HuH-7 (cell line): ENCODE data around the gene LRRC37A3.
"Not testable (repeated sequence)": the region's sequence is repeated elsewhere in the genome, so short reads cannot be mapped to it uniquely, and the experiment has no call there.

Experiments used
- DNase-seq: peaks from one replicate; pipeline ENCODE4 v3.0.0; 2011; ENCODE audit warnings: low spot score

The LRRC37A3 gene

DNA sequence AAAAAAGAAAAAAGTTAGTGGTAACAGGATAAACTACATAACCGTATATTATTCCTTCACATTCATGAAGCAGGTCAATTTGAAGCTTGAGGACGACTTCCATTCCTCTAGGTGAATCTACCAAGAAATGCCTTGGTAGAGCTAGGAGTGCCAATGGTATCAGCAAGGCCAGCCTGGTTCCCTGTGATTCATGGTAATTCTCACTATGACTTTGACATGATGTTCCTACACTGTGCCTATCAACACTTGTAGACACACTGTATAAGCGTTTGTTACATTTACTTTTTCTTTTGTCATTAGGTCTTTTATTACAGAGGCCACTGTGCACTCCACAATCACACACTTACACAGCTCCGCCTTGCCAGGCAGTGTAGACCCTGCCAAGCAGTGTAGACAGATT, 7.2 kb upstream of the LRRC37A3 start:
- DNase-seq = not testable (repeated sequence)

DNA sequence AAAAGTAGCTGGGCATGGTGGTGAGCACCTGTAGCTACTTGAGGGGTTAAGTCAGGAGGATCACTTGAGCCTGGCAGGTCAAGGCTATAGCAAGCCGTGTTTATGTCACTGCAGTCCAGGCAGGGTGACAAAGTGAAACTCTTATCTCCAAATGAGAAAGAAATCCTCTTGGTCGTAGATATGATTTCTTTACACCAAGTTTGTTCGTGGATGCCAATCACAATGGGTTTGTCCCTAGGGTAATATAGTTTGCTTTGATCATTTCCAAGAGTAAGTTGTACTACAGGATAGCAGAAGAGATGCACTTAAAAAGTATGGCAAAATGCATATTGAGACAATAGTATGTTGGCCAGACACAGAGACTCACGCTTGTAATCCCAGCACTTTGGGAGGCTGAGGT, 6.0 kb upstream of the LRRC37A3 start:
- not testable (repeated sequence) for DNase-seq

DNA sequence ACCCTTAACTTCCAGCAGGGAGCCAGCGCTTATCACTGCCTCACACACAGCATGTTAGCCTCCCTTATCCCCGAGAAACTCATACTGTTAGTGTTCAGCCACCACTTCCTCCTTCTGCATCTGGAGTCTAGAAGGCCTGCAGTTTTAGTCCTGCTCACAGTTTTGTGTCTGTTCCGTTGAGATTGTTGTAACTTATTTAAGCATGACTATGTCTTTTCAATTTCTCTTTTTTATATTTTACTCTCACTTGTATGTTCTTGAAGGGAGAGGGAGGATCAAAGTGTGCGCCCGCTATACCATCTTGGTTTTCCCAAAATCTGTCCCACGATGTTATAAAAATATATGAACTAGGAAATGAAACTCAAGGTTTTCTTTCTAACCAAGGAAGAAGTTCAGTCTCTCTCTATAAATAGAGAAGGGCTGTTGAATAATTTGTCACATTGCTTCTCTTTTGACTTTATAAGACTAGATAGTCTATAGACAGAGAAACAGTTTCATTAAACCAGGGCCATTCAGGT, 3.8 kb upstream of the LRRC37A3 start:
- DNase-seq = not testable (repeated sequence)

DNA sequence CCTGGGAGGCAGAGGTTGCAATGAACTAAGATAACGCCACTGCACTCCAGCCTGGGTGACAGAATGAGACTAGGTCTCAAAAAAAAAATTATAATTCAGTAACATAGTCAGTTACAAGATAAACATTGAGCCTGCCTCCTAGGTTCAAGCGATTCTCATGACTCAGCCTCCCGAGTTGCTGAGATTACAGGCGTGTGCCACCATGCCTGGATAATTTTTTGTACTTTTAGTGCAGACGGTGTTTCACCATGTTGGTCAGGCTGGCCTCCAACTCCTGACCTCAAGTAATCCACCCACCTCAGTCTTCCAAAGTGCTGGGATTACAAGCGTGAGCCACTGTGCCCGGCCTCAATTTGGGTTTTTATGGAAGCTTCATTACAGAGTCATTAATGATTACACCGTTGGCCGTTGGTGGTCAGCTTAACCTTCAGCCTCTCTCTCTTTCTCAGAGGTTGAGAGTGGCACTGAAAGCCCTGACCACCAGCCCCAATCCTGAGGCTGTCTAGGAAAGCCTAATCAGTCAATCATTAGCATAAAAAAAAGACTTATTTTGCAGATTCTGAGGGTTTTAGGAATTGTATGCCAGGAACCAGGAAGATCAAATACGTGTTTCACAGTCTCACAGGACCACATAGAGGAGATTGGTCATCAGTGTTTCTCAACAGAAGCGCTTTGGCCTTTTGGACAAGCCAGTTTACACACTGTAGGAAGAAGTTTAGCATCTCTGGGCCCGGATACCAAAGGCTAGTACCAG, 1.3 kb upstream of the LRRC37A3 start:
- DNase-seq = no peak

DNA sequence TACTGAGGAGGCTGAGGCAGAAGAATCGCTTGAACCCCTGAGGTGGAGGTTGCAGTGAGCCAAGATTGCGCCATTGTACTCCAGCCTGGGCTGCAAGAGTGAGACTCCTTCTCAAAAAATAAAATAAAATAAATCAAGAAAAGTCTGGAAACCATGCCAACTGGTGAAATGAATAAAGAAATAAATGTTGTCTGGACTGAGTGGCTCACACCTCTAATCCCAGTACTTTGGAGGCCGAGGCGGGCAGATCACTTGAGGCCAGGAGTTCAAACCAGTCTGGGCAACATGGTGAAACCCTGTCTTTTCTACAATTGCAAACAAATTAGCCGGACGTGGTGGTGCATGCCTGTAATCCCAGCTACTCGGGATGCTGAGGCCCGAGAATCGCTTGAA, 744 bp upstream of the LRRC37A3 start:
- no peak for DNase-seq

DNA sequence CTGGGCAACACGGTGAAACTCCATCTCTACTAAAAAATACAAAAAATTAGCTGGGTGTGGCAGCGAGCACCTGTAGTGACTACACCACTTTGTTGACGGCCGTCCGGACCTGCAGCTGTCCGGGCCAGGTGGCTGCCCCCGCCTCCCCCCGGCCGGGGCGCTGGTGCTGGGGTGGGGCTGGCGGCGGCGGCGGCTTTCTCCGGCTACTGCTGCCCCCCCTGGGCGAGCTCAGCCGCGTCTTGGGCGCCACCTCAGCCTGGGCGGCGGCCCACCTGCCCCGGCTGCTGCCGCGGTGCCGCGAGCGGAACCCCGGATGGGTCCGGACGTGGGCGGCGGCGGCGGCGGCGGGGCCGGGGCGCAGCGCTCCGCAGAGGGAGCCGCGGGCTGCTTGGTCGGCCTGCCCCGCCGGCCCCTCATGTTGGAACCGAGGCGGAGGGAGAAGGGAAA, 413 bp downstream of the LRRC37A3 start:
- DNase-seq = not testable (repeated sequence)

DNA sequence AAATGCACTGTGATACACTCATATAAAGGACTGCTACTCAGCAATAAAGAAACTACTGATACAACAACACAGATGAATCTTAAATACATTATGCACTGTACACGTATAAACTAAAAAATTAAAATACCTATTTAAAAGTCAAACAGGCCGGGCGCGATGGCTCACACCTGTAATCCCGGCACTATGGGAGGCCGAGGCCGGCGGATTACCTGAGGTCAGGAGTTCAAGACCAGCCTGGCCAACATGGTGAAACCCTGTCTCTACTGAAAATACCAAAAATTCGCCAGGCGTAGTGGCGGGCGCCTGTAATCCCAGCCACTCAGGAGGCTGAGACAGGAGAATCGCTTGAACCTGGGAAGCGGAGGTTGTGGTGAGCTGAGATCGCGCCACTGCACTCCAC, 1.7 kb downstream of the LRRC37A3 start:
- DNase-seq = not testable (repeated sequence)

DNA sequence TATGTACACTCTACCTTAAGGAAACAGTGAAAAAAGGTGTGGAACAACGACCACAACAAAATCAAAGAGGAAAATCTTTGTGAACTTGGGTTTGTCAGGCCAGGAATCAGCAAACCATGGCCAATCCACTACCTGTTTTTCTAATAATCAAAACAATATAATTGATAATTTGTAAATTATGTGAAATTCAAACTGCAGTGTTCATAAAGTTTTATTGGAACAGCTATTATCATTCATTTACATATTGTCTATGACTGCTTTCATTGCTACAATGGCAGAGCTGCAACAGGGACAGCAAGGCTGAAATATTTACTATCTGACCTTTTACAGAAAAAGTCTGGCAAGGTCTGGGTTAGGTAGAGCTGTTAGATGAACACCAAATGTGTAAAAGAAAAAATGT, 4.0 kb downstream of the LRRC37A3 start:
- DNase-seq = not testable (repeated sequence)

DNA sequence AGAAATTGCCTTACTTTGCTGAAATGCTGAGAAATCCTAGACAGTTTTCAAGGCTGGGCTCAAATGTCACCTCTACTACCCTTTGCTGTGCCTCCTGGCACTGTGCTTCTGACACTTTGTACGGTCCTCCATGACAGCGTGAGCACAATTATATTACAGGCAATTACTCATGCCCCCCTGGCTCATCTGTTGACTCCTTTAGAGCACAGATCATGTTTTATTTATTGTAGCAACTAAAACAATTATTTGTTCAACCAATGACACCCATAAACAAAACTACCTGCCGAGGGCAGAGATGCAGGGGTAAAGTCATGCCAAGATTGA, 9.1 kb downstream of the LRRC37A3 start:
- DNase-seq = not testable (repeated sequence)

DNA sequence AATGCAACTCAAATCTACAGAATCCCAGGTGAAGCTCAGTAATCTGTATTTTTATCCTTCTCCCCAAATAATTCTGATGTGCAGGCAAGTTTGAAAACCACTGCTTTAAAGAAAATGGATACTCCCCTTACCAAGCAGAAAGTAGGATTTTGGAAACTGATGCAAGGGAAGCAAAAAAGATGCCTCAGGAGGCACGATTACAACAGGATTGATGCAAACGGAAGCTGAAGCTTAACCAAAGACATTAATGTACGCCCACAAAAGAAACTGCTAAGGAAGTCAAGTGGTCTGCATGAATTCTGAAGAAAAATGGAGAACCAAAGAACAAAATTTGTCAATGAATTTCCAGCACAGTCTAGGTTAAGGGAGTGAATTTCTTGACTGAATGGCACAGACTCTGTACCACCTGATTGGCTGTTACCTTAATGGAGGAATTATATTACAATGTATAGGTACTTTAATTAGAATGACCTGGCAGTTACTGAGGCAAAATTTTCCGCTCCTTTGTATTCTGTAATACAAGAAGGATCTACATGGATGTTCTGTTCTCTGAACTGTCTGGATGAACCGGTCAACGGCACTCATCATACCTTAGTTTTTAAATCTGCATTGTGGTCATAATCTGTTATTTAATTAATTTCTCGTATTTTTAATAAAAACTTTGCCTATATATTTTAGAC, 9.6 kb downstream of the LRRC37A3 start:
- not testable (repeated sequence) for DNase-seq

DNA sequence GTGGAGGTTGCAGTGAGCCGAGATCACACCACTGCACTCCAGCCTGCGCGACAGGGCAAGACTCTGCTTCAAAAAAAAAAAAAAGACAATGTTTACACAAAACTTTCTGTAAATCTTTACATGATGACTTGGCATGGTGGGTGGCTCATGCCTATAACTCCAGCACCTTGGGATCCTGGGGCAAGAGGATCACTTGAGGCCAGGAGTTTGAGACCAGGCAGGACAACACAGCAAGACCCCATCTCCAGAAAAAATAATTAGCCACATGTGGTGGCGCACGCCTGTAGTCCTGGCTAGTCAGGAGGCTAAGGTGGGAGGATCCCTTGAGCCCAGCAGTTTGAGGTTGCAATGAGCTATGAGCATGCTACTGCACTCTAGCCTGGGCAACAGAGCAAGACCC, 15.2 kb downstream of the LRRC37A3 start:
- DNase-seq = not testable (repeated sequence)

DNA sequence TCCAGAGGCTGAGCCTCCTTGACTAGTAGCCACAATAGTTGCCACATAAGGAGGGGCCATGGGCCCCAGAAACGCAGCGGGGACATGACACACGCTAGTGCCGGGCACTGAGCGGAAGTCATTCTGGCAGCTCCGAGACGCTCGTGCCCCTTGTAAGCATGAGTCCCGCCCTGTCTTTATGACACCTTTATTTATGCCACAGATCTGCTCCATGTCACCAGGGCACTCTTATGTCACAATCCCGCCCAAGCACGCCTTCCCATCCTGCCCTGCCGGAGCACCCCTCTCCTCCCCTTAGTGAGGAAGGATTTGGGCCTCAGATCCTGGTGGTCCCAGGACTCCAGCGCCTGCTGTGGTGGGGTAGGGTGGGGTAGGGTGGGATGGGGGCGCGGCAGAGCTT, 22.1 kb downstream of the LRRC37A3 start:
- DNase-seq = not testable (repeated sequence)

DNA sequence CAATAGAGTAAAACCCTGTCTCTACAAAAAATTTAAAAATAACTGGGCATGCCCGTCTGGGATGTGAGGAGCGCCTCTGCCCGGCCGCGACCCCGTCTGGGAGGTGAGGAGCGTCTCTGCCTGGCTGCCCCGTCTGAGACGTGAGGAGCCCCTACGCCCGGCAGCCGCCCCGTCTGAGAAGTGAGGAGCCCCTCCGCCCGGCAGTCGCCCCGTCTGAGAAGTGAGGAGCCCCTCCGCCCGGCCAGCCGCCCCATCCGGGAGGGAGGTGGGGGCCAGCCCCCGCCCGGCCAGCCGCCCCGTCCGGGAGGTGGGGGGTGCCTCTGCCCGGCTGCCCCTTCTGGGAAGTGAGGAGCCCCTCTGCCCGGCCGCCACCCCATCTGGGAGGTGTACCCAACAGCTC, 45.1 kb downstream of the LRRC37A3 start:
- DNase-seq = not testable (repeated sequence)

DNA sequence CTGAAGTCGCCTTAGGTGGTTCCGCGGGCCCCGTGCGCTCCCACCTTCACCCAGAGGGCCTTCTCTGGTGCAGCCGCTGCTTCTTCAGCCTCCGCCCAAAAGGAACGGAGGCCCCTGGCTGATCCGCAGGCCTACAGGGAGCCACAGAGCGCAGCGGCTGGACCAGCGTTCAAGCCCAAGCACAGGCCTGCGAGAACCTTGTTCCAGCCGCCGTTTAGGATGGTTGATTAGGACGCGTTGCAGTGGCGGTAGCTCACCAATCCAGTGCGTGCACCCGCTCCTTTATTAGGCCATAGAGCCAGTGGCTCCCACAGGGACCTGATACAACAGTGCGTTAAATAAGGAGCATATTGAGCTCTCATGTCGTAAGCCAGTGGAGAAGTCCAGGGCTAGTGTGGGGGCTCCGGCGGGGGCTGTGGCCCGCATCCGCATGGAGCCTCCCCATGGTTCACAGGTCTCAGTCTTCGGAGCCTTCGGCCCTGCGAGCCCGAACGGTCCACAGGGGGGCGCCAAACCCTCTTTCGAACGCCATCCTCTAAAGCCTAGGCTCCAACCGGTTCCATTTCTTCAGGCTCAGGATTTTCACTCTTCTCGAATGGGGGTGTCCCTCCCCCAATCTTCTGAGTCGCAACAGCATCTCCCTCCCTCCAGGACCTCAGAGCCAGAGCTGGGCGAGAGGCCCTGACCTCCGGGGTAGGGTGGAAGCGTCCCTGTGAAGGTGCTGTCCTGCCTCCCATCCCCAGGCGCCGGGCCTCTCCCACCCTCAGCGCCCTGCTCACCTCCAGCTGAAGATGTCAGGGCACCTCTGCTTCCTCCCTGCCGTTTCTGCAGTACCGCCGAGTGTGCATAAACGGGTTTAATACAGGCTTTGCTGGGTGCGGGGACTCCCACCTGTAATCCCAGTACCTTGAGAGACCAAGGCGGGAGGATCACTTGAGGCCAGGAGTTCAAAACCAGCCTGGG, 71.5 kb downstream of the LRRC37A3 start:
- DNase-seq = peak; percentile 39

DNA sequence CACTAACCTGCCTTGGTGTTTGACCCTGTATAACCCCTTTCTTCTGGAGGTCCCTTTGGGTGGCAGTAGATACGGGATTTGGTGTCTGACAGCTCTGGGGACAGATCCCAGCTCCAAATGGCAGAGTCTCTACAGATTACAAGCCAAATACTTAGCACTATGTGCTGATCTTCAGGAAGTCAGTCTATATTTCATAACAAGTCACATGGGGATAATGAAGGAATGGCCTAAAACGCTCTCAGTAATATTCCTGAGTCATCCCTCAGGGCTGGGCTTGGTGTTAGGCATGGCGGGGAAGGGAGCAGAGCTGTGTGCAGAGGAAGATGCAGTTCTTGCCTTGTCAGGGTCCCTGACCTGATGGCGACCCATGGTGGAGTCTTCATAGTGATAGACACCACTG, 72.4 kb downstream of the LRRC37A3 start:
- DNase-seq = not testable (repeated sequence)

DNA sequence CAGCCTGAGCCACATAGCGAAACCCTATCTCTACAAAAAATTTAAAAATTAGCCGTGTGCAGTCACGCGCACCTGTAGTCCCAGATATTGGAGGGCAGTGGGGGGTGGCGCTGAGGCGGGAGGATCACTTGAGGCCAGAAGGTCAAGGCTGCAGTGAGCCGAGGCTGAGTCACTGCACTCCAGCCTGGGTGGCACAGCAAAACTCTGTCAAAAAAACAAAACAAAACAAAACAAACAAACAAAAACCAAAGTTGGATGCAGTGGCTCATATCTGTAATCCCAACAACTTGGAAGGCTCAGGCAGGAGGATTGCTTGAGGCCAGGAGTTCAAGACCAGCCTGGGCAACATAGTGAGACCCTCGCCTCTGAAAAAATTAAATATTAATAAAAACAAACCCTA, 75.4 kb downstream of the LRRC37A3 start:
- not testable (repeated sequence) for DNase-seq

DNA sequence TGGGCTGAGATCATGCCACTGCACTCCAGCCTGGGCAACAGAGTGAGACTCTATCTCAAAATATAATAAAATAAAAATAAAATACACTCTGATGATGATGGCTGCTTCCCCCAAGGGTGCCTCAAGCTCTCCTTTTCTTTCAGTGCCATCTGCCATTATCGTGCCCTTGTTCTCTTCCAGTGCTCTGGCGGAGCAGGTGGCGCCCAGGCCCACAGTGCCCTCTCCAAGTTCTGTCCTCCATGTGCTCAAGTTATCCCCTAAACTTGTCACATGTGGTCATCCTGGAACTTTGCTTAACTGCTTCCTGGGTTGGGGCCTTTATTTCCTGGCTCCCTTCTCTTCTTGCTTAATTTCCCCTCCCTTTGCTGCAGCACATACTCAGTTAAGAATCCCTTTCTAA, 76.4 kb downstream of the LRRC37A3 start:
- DNase-seq = not testable (repeated sequence)

DNA sequence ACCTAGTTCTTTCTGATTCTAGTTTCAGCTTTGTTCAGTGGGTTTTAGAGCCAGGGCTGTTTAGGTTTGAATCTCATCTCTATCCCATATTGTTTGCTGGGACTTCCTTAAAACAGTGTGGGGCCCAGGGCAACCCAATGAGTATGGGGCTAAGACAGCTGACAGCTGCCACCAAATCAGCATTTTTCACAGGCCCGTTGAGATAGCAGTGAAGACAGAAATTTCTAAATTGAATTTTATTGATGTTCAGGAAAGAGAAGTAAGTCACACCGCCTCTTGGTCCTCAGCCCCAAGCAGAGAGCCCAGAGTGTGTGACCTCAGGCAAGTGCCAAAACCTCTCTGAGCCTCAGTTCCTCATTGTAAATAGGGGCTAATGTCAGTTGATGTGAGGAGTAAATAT, 78.3 kb downstream of the LRRC37A3 start:
- not testable (repeated sequence) for DNase-seq

DNA sequence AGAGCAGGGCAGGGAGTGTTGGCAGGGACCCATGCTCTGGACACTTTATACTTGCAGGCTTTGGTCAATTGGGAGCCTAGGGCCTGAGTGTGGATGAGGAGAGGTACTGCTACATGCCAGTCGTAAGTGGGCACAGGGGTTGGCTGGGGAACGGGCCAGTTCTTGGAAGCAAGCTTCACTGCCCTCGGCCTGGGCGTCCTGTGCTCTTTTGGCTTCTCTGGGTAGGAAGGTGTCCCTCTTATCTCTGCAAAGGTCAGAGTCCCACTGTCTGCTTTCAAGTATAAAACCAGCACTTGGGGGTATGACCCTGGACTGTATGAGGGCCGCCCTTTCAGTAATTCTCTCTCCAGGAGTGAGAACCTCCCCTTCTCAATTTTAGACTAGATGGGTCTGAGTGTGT, 80.8 kb downstream of the LRRC37A3 start:
- not testable (repeated sequence) for DNase-seq

DNA sequence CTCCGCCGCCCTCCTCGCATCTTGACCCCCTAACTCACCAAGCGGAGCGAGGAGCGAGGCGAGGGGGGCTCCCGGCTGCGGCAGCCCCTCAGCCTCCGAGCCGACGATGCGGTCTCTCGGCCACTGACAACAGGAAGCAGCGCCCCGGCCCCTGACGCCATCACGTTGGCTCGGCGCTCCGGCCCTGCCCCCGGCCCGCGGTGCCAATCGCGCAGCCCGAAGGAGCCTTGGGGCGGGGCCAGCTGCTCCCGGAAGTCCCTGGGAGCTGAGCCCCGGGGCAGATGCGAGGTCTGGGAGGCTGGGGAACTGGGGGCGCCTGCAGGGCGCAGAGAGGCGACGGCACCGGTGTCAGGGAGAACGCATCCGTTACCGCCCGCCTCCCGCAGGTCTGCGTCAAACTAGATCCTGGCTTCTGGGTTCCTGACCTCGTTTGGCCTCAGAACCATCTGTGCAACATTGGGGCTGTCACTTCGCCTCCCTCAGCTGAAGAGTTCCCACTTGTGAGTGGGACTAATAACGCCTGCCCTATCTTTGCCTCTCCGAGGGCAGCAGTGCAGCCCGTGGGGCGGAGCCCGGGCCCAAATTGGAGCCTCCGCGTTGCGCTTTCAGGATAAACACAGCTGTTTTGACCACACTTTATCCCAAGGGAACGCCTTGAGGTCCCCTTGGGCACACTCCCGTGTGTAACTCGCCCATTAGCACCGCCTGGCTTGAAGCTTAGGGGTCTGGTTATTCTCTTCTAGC, 82.1 kb downstream of the LRRC37A3 start:
- DNase-seq = peak; percentile 70

DNA sequence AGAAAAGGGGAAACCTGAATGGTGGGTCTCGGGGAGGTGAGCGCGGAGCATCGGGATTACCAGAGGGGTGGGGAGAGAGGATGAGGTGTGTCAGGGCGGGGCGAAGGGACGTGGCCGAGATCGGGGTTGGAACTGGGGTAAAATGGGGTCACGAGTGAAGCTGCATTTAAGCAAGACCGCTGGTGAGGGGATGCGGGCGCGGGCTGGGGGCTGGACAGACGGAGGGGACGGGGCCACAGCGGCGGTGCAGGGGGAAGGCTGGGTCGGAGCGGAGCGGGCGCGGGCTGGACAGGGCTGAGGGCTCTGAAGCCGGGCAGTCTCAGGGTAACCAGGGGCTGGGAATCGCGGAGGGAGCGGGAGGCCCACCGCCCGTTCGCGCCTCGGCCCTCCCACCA, 82.7 kb downstream of the LRRC37A3 start:
- DNase-seq = not testable (repeated sequence)
